A673 (cell line): ENCODE data around the gene LDHAL6A. TPM values are rescaled to one million over a fixed set of nuclear protein-coding genes. Genes with fewer than 3 reads are reported as not detected.

Source experiments
- BruUV-seq: library from RNA; stranded (reverse); fragments of 400-500 nt; replicated peaks from 2 replicates; lab custom pipeline; 2021; lab: Mats Ljungman, UMichigan
- CTCF ChIA-PET: fragments of 300-600 bp; sonication (Branson Sonifier 250); formaldehyde crosslinking; loops from one replicate; lab custom pipeline; 2022; ENCODE audit warnings: antibody characterized with exemption; lab: Charles Lee
- POLR2A ChIA-PET: fragments of 300-600 bp; sonication (Branson Sonifier 250); formaldehyde crosslinking; loops from one replicate; lab custom pipeline; 2022; ENCODE audit warnings: antibody characterized with exemption; ENCODE audit not compliant: low non-redundant PET; lab: Charles Lee
- DNase-seq: peaks from one replicate; pipeline ENCODE4 v3.0.0-alpha.2; 2015; ENCODE audit warnings: low spot score
- H3K27ac ChIP-seq: fragments of 200-600 bp; sonication (generic); 2 replicates; pipeline ENCODE4 v1.5.1; 2016; ENCODE audit warnings: mixed run types, low read depth, mild to moderate bottlenecking, mixed read lengths, antibody characterized with exemption, low read length; ENCODE audit not compliant: poor library complexity, severe bottlenecking
- H3K27me3 ChIP-seq: fragments of 200-600 bp; sonication (generic); replicated peaks from 2 replicates; pipeline ENCODE4 v1.6.1; 2017; ENCODE audit warnings: mixed run types, low read depth, mild to moderate bottlenecking, mixed read lengths, antibody characterized with exemption, low read length; ENCODE audit not compliant: insufficient read depth, poor library complexity
- H3K36me3 ChIP-seq: fragments of 200-600 bp; sonication (generic); 2 replicates; pipeline ENCODE4 v1.6.1; 2016; ENCODE audit warnings: mixed run types, mild to moderate bottlenecking, mixed read lengths, antibody characterized with exemption, low read length; ENCODE audit not compliant: insufficient read depth, poor library complexity, severe bottlenecking
- H3K4me1 ChIP-seq: fragments of 200-600 bp; sonication (generic); 2 replicates; pipeline ENCODE4 v1.6.1; 2017; ENCODE audit warnings: mixed run types, mild to moderate bottlenecking, mixed read lengths, antibody characterized with exemption, low read length; ENCODE audit not compliant: insufficient read depth, poor library complexity, severe bottlenecking
- H3K4me3 ChIP-seq: fragments of 200-600 bp; sonication (generic); 2 replicates; pipeline ENCODE4 v1.5.1; 2016; ENCODE audit warnings: low read depth, mixed run types, mild to moderate bottlenecking, mixed read lengths, low read length; ENCODE audit not compliant: poor library complexity, severe bottlenecking
- H3K9me3 ChIP-seq: fragments of 200-600 bp; sonication (generic); 2 replicates; pipeline ENCODE4 v1.6.1; 2016; ENCODE audit warnings: mixed run types, low read depth, mild to moderate bottlenecking, mixed read lengths, antibody characterized with exemption, low read length; ENCODE audit not compliant: poor library complexity, severe bottlenecking
- EZH2 ChIP-seq: fragments of 200-600 bp; sonication (generic); IDR thresholded peaks from 2 replicates; pipeline ENCODE4 v1.6.1; 2017; ENCODE audit warnings: borderline replicate concordance, low read depth, mild to moderate bottlenecking, mixed read lengths, antibody characterized with exemption, low read length; ENCODE audit not compliant: poor library complexity, severe bottlenecking
- intact Hi-C: fragments of 100-400 bp; cut with micrococcal nuclease; formaldehyde crosslinking; loops from one replicate; pipeline ENCODE4 v1.10.0; 2022; ENCODE audit not compliant: unreplicated experiment
- total RNA-seq: library from RNA; stranded (reverse); gene quantifications from 2 replicates; pipeline ENCODE4 v1.2.3, GENCODE V29; 2021
- TF ChIP-seq, protein P1 (sequence below): fragments of 300-800, 200-600 bp; sonication (generic); conservative IDR thresholded peaks from 2 replicates; pipeline ENCODE4 v1.5.1; 2017; ENCODE audit warnings: low read depth, mild to moderate bottlenecking, antibody characterized with exemption, low read length, moderate library complexity, mixed read lengths

The LDHAL6A gene
- total RNA-seq, 1 experiment from 2014 or later = not detected

DNA sequence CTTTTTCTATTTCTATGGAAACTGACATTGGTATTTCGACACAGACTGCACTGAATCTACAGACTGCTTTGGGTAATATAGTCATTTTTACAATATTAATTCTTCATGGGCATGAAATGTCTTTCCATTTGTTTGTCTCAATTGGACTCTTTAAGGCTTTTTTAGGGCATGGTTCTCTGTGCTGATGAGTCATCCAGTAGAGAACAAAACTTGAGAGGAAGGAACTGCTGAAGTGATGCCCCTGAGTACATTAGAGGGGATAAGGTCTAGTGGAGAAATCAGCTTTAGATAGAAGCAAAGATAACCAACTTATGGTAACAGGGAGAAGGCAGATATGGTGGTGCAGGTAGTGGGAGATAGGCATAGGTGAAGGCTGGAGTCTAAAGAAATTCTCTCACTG lies 46.0 kb downstream of the LDHAL6A start:
- POLR2A ChIA-PET = no interaction called here
- no peak for DNase-seq
- Histone ChIP-seq H3K4me3 (no peak overlapping the region), H3K4me1 (no peaks in the 10 kb centered on the region), H3K9me3 (no peaks in the 10 kb centered on the region), H3K36me3 (peaks cover 35% of the 10 kb centered on the region), H3K27ac (no peak overlapping the region), H3K27me3 (no peaks in the 10 kb centered on the region)
- CTCF ChIA-PET = no interaction called here
- no TSS peak for BruUV-seq
- intact Hi-C loops = no loop called here
- no peak for TF ChIP-seq EZH2
- TF ChIP-seq, protein P1, sequence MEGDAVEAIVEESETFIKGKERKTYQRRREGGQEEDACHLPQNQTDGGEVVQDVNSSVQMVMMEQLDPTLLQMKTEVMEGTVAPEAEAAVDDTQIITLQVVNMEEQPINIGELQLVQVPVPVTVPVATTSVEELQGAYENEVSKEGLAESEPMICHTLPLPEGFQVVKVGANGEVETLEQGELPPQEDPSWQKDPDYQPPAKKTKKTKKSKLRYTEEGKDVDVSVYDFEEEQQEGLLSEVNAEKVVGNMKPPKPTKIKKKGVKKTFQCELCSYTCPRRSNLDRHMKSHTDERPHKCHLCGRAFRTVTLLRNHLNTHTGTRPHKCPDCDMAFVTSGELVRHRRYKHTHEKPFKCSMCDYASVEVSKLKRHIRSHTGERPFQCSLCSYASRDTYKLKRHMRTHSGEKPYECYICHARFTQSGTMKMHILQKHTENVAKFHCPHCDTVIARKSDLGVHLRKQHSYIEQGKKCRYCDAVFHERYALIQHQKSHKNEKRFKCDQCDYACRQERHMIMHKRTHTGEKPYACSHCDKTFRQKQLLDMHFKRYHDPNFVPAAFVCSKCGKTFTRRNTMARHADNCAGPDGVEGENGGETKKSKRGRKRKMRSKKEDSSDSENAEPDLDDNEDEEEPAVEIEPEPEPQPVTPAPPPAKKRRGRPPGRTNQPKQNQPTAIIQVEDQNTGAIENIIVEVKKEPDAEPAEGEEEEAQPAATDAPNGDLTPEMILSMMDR = no peak

- Histone ChIP-seq H3K9me3 (no peaks in the 10 kb centered on the region), H3K4me1 (no peaks in the 10 kb centered on the region), H3K27me3 (no peaks in the 10 kb centered on the region), H3K36me3 (peaks cover 38% of the 10 kb centered on the region), H3K27ac (no peak overlapping the region), H3K4me3 (no peak overlapping the region)
- no TSS peak for BruUV-seq
- TF ChIP-seq, protein P1 = no peak
- TF ChIP-seq EZH2 = no peak
- intact Hi-C loops = no loop called here
- POLR2A ChIA-PET = no interaction called here
- CTCF ChIA-PET = no interaction called here
- DNase-seq = no peak
Measured at GRCh38 chr11:18502352-18502751, 46.7 kb downstream of the LDHAL6A start.

GRCh38 chr11:18521122-18521521 lies 65.5 kb downstream of the LDHAL6A start:
- no peak for DNase-seq
- H3K4me1 ChIP-seq = no peaks in the 10 kb centered on the region
- no peaks in the 10 kb centered on the region for H3K27me3 ChIP-seq
- H3K27ac ChIP-seq = no peak overlapping the region
- no peak for TF ChIP-seq EZH2
- TF ChIP-seq, protein P1 = no peak
- no TSS peak for BruUV-seq
- POLR2A ChIA-PET = no interaction called here
- H3K36me3 ChIP-seq = no peaks in the 10 kb centered on the region
- H3K4me3 ChIP-seq = no peak overlapping the region
- CTCF ChIA-PET = no interaction called here
- intact Hi-C loops = no loop called here
- H3K9me3 ChIP-seq = no peaks in the 10 kb centered on the region
